ENCODE results near the gene MYOT. TPM values are rescaled to one million over a fixed set of nuclear protein-coding genes. Genes with fewer than 3 reads are reported as not detected.

MYOT gene
- total and polyA plus RNA-seq, 10 of the 15 experiments (the other 5 are each of a cell fraction or from before 2014, with no cell fraction given): 0.15 to 1.5 (median 0.53) TPM; not detected in 5

- TF ChIP-seq, protein P1, sequence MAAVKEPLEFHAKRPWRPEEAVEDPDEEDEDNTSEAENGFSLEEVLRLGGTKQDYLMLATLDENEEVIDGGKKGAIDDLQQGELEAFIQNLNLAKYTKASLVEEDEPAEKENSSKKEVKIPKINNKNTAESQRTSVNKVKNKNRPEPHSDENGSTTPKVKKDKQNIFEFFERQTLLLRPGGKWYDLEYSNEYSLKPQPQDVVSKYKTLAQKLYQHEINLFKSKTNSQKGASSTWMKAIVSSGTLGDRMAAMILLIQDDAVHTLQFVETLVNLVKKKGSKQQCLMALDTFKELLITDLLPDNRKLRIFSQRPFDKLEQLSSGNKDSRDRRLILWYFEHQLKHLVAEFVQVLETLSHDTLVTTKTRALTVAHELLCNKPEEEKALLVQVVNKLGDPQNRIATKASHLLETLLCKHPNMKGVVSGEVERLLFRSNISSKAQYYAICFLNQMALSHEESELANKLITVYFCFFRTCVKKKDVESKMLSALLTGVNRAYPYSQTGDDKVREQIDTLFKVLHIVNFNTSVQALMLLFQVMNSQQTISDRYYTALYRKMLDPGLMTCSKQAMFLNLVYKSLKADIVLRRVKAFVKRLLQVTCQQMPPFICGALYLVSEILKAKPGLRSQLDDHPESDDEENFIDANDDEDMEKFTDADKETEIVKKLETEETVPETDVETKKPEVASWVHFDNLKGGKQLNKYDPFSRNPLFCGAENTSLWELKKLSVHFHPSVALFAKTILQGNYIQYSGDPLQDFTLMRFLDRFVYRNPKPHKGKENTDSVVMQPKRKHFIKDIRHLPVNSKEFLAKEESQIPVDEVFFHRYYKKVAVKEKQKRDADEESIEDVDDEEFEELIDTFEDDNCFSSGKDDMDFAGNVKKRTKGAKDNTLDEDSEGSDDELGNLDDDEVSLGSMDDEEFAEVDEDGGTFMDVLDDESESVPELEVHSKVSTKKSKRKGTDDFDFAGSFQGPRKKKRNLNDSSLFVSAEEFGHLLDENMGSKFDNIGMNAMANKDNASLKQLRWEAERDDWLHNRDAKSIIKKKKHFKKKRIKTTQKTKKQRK (IDR thresholded peaks at IDR 0.05; ENCODE audit: low read depth, low read length): no peak
- no peak for TF ChIP-seq CHD2 (IDR thresholded peaks at IDR 0.05; ENCODE audit: borderline replicate concordance, low read depth, low read length)
- no peak for TF ChIP-seq GATAD2B (conservative IDR thresholded peaks at IDR 0.05; ENCODE audit: low read depth)
- TF ChIP-seq ZNF687 (IDR thresholded peaks at IDR 0.05): peak; percentile 34; the same call in 1 of the 2 replicates
- TF ChIP-seq, protein P2, sequence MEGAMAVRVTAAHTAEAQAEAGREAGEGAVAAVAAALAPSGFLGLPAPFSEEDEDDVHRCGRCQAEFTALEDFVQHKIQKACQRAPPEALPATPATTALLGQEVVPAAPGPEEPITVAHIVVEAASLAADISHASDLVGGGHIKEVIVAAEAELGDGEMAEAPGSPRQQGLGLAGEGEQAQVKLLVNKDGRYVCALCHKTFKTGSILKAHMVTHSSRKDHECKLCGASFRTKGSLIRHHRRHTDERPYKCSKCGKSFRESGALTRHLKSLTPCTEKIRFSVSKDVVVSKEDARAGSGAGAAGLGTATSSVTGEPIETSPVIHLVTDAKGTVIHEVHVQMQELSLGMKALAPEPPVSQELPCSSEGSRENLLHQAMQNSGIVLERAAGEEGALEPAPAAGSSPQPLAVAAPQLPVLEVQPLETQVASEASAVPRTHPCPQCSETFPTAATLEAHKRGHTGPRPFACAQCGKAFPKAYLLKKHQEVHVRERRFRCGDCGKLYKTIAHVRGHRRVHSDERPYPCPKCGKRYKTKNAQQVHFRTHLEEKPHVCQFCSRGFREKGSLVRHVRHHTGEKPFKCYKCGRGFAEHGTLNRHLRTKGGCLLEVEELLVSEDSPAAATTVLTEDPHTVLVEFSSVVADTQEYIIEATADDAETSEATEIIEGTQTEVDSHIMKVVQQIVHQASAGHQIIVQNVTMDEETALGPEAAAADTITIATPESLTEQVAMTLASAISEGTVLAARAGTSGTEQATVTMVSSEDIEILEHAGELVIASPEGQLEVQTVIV (IDR thresholded peaks at IDR 0.05; ENCODE audit: borderline replicate concordance, partially characterized antibody): no peak
- TF ChIP-seq RAD51 (IDR thresholded peaks at IDR 0.05): no peak
- TF ChIP-seq, protein P3, sequence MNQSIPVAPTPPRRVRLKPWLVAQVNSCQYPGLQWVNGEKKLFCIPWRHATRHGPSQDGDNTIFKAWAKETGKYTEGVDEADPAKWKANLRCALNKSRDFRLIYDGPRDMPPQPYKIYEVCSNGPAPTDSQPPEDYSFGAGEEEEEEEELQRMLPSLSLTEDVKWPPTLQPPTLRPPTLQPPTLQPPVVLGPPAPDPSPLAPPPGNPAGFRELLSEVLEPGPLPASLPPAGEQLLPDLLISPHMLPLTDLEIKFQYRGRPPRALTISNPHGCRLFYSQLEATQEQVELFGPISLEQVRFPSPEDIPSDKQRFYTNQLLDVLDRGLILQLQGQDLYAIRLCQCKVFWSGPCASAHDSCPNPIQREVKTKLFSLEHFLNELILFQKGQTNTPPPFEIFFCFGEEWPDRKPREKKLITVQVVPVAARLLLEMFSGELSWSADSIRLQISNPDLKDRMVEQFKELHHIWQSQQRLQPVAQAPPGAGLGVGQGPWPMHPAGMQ (IDR thresholded peaks at IDR 0.05; ENCODE audit: borderline replicate concordance): no peak
- TF ChIP-seq SKIL (IDR thresholded peaks at IDR 0.05; ENCODE audit: low read depth, poor library complexity, severe bottlenecking): no peak
- no peak for TF ChIP-seq YBX1 (IDR thresholded peaks at IDR 0.05)
- TF ChIP-seq, protein P4, sequence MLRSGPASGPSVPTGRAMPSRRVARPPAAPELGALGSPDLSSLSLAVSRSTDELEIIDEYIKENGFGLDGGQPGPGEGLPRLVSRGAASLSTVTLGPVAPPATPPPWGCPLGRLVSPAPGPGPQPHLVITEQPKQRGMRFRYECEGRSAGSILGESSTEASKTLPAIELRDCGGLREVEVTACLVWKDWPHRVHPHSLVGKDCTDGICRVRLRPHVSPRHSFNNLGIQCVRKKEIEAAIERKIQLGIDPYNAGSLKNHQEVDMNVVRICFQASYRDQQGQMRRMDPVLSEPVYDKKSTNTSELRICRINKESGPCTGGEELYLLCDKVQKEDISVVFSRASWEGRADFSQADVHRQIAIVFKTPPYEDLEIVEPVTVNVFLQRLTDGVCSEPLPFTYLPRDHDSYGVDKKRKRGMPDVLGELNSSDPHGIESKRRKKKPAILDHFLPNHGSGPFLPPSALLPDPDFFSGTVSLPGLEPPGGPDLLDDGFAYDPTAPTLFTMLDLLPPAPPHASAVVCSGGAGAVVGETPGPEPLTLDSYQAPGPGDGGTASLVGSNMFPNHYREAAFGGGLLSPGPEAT (IDR thresholded peaks at IDR 0.05; ENCODE audit: low read depth): no peak
- no peak for TF ChIP-seq BMI1 (IDR thresholded peaks at IDR 0.05; ENCODE audit: borderline replicate concordance)
Observed at GRCh38 chr5:137902408-137903133, 34.9 kb downstream of the MYOT start (continued).
